Measurements from ENCODE around the gene AUTS2.

Gene AUTS2

DNA sequence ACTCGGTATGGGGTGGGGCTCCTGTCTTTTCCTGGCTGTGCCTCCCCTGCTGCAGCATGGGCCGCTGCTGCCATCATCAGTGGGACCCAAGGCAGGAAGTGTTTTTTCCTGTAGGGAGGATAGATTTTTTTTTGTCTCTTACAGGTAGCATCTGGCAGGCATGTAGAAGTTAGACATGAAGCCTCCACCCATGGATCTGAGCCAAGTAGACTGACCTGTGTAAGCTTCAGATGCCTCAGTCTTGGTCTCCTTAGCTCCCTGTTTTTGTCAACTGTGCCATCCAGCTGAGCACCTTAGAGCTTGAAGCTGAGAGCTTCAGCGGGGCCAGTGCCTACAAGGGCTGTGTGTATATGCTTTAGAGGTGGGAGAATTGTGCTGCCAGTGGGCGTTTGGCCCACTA is 93.5 kb downstream of the AUTS2 start:
- DNase-seq: no peak

DNA sequence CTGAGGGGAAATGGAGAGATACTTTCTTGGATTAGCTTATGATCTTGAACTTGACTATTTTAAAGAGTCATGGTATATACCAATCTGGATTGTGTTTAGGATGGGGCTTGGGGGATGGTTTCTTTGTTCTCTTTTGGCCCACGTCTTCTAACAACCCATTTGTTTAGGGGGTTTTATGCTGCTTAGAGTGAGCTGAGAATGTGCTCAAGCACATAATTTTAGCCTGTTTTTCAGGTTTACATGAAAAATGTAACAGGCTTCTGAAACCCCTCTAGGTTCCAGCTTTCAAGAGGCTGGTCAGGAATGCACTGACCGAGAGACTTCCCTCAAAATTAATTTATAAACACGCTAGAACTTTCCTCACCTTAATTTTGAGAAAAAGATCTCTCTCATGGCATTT is 94.3 kb downstream of the AUTS2 start:
- no peak for DNase-seq

DNA sequence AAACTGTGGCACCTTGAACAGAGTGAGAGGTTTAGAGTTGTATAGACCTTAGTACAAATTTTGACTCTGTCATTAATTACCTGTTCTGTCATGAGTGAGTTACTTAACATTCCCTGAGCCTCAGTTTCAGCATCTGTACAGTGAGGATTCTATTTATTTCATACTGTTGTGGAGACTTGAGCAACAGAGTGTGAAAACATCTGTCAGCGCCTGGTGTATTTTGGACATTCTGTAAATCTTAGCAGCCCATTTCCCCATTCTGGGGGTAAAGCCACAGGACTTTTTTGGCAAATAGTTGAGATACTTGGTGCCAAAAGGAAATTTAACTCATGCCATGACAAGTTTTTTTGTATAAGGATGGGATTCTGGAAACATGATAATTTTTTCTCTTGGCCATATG is 94.8 kb downstream of the AUTS2 start:
- no peak for DNase-seq

DNA sequence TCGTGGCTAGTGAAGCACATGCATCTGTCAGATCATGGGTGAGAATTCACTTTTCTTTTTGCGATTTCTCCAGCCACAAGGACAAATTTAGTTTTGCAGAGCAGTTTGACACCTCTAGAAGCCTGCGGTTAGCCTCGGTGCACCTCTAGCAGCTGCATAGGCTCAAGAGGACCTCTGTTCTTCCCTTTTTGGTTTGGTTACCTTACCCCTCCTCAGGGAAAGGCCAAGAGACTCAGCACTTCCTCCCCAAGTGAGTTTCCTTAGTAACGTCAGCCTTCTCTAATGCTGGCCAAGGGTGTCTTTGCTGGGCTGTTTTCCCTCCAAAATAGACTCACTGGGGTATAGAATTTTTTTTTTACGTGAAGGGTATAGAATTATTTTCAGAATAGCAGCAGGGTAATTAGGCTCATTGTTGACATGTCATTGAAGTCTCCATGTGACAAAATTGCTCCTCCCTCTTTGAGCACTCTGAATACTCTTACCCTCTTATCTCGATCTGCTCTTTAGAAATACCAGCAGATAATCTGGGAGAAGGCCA is 97.8 kb downstream of the AUTS2 start:
- no peak for DNase-seq

DNA sequence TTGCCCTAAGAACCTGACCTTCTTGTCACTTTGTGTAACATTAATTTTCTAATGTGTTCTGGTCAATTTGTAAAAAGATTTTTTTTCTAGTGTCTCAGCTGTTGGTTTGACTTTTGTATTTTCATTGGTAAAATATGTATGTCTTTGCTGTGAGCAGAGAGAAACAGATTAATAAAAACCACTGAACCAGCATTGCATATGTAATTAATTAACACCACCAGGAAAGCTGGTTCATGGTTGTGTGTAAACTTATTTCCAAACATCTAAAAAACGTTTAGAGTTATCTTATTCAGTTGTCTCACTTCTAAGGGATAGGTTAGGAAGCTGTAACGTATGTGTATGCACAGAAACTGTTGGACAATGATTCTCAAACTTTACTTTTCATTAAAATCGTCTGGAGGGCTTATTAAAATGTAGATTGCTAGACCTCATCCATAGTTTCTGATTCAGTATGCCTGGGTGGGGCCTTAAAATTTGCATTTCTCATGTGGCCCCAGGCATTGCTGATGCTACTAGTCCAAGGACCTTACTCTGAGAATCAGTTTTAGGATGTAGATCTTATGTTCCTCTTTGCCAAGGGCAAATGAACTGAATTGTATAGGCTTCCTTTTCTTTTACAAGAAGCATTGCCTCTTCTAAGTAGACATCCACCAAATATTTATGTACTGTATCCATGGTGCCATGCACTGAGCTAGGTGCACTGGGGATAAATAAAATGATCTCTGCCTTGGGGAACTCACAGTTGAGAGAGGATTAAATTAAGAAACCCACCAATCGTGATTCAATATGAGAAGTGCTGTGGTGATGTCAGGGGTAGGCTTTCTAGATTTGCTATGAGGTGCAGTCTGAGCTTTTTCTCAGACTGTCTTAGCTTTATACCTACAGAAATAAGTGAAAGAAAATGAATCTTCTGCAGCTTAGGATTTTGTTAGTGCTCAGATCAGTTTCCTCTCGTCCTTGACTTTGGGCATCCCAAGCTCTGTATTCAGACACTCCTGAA is 98.7 kb downstream of the AUTS2 start:
- DNase-seq: no peak

GRCh38 chr7:69698109-69698825 is 100.0 kb downstream of the AUTS2 start:
- DNase-seq: no peak

DNA sequence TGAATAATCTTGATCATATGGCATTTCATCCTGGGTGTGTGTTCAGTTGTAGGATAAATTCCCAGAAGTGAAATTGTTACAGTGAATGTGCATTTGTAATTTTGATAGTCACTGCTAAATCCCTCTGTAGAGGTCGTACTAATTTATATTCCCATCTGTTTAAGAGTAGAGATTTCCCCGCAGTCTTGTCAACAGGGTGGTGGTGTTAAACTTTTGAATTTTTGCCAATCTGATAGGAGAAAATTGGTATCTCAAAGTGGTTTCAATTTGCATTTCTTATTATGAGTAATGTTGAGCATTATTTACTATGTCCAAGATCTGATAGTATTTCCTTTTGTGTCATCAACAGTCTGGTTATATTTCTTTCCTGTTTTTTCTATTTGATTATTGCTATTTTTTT is 101.7 kb downstream of the AUTS2 start:
- DNase-seq: no peak

DNA sequence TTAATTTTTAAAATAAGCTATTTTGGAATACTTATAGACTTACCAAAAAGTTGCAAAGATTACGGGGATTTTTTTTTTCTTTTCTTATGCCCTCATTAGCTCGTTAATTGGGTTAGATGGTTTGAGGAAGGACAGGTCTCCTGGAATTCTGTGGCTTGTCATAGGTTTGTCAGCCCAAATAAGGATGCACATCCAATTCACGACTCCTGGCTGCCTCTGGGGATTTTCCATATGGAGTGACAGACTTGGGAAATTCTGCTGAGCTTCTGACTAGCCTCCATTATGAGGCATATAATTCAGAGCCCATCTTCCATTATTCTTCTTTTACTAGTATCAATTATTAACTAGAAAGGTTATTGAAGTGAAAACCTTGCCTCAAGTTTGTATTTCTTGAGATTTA is 102.1 kb downstream of the AUTS2 start:
- DNase-seq: no peak

GRCh38 chr7:69701288-69701687 is 103.0 kb downstream of the AUTS2 start:
- DNase-seq: no peak

DNA sequence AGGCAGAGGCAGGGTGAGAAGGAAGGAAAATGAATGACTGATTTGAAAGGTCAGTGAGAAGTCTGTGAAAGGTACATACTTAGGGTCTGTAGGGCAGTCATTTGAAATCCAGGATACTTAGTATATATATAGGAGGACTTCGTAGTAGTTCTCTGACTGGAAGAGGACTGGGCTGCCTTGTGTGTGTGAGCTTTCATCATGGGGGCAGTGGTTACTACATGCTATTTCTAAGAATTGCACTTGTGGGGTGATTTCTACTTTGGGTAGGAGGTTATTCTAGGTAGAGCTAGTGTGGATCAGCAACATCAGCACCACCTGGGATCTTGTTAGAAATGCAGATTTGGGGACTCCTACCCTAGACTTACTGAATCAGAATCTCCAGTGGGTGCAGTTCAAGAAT is 104.1 kb downstream of the AUTS2 start:
- DNase-seq: no peak

- no peak for DNase-seq
Observed at GRCh38 chr7:69703099-69703498, 104.8 kb downstream of the AUTS2 start.

GRCh38 chr7:69706070-69706469 is 107.8 kb downstream of the AUTS2 start:
- DNase-seq: no peak

DNA sequence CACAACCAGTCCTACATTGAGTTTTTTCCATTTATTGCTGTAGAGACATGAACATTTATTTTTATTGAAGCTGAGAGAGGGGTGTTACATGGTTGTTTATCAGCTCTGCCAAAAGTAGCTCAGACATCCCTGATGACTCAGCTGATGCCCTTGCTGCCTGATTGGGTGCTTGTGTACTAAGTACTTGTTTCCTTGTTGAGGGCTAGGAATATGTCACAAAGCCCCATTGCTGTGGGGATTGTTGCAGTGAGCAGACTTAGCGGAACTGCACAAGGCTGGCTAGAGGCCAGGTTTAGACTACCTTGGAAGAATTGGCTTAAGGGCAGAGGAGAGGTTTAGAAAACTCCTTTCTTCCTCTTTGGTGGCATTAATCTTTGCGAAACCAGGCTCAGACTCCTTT is 110.6 kb downstream of the AUTS2 start:
- no peak for DNase-seq

DNA sequence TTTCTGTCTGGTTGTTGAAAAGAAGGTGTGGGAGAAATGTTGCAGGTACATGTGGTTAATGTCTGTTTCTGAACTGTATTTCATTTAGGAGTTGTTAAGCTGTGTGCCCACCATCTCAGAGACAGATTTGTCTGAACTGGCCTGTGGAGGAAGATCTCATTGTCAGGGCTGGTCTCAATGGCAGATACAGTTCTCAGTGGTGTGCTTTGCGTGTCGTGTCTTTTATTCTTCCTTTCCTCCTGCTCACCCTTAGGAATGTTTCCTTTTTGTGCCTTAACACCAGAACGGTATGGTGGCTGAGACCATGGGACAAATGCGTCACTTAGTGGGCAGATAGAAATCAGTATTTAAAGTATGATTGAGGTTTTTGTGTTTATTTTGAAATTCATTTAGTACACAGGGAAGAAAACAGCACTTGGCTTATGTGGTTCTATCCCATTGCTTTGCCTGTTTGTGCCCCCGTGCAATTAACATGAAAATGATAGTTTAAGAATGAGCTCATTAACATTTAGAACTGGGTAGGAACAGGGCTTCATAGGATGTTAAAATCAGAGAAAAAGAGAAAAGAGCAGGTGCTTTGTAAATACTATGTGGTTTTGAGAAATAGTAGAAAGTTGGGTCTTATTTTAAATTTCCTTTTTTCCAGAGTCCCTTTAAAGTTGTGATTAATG is 112.6 kb downstream of the AUTS2 start:
- no peak for DNase-seq

GRCh38 chr7:69714886-69715576 is 116.8 kb downstream of the AUTS2 start:
- DNase-seq: no peak

- DNase-seq: no peak
Observed at GRCh38 chr7:69717221-69717620, 118.9 kb downstream of the AUTS2 start.

DNA sequence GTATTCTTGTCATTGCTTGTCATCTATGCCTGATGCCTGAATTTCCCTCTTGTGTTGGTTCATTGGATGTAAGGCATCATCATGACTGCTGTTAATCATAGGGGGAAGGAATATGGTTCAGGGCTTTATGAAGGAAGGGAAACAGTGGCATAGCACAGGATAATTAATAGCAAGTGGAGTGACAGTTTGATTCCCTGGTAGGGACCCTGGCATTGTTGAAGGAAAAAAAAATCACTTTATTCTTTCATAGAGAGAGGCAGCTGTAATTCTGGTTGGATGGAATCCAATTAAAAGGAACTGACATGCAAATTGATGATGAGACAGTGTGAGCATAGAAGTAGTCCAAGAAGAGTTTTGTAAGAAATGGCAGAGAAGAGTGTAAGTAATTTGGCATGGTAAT is 121.4 kb downstream of the AUTS2 start:
- DNase-seq: no peak

- no peak for DNase-seq
Observed at GRCh38 chr7:69722843-69723242, 124.6 kb downstream of the AUTS2 start.

GRCh38 chr7:69723663-69724062 is 125.4 kb downstream of the AUTS2 start:
- DNase-seq: no peak

- DNase-seq: no peak
Observed at GRCh38 chr7:69728304-69728703, 130.0 kb downstream of the AUTS2 start.

DNA sequence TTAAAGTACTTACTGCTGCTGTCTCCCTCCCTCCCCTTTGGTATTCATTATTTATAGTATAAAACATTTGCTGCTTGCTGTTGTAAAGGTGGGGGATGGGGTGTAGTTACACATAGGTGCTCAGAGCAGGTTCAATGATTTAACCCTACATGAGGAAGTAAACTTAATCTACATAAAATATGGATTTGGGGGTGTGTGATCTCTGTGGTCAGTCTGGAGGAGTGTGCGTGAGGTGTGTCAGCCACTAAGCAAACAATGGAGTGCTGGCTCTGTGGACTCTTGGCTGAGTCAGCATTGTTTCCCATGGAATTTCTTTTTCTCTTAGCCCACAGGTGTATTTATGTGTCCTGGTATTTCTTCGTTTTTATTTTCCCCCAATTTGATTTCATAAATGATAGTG is 133.9 kb downstream of the AUTS2 start:
- no peak for DNase-seq

GRCh38 chr7:69735582-69735981 is 137.3 kb downstream of the AUTS2 start:
- DNase-seq: no peak
